Endothelial cell of umbilical vein (primary cell): ENCODE results near the gene POFUT2. TPM values are rescaled to one million over a fixed set of nuclear protein-coding genes. Genes with fewer than 3 reads are reported as not detected.

Source experiments
- BruUV-seq: library from RNA; stranded (reverse); fragments of 400-500 nt; replicated peaks from 2 replicates; lab custom pipeline; 2021; lab: Mats Ljungman, UMichigan
- CTCF ChIA-PET: fragments of 300-600, 350-600 bp; sonication (Branson Sonifier 250); formaldehyde crosslinking; loops from one replicate; lab custom pipeline; 2021; ENCODE audit warnings: antibody characterized with exemption, inconsistent platforms; lab: Charles Lee
- POLR2A ChIA-PET: fragments of 300-600, 350-600 bp; sonication (Branson Sonifier 250); formaldehyde crosslinking; loops from one replicate; lab custom pipeline; 2021; ENCODE audit warnings: antibody characterized with exemption, inconsistent platforms; lab: Charles Lee
- DNase-seq: peaks from one replicate; pipeline ENCODE4 v3.0.0-alpha.2; 2011; ENCODE audit warnings: low read depth, low spot score
- FAIRE-seq: peaks from 2 replicates; lab custom pipeline; 2011; peaks lifted over from hg19 to GRCh38; lab: Jason Lieb, UNC
- H2AFZ ChIP-seq: 2 replicates; pipeline ENCODE4 v1.6.0; 2012; ENCODE audit warnings: low read depth, low read length, control low read depth, inconsistent platforms
- H3K27ac ChIP-seq: 2 replicates; pipeline ENCODE4 v1.5.1; 2011; ENCODE audit warnings: low read depth, mild to moderate bottlenecking, control low read depth, low read length, moderate library complexity; ENCODE audit not compliant: insufficient read depth
- H3K27me3 ChIP-seq, 2 experiments: 2 replicates each; pipeline versions ENCODE4 v1.6.0 to v1.6.1; 2011; ENCODE audit warnings: low read length in 2 of 2, mixed read lengths in 1 of 2; ENCODE audit not compliant: control insufficient read depth in 2 of 2, insufficient read depth in 2 of 2
- H3K36me3 ChIP-seq, 2 experiments: 2 replicates in 1 of 2; 3 replicates in 1 of 2; pipeline ENCODE4 v1.5.1; 2011; ENCODE audit warnings: low read length in 2 of 2, mild to moderate bottlenecking in 1 of 2, moderate library complexity in 1 of 2; ENCODE audit not compliant: control insufficient read depth in 2 of 2, insufficient read depth in 2 of 2; ENCODE audit errors: extremely low read depth in 1 of 2
- H3K4me1 ChIP-seq: 3 replicates; pipeline ENCODE4 v1.5.1; 2011; ENCODE audit warnings: mild to moderate bottlenecking, low read length; ENCODE audit not compliant: control insufficient read depth, insufficient read depth; ENCODE audit errors: extremely low read depth
- H3K4me2 ChIP-seq: 2 replicates; pipeline ENCODE4 v1.6.1; 2011; ENCODE audit warnings: low read length, control low read depth, mixed read lengths; ENCODE audit not compliant: insufficient read depth
- H3K4me3 ChIP-seq, 3 experiments: fragments of 200-600 bp in 1 of 3; sonication (generic), shearing (Covaris generic) in 1 of 3; replicated peaks in 1 of 3; 2 replicates each; pipeline ENCODE4 v1.5.1; 2011 to 2016; ENCODE audit warnings: control low read depth in 3 of 3, low read length in 3 of 3, mild to moderate bottlenecking in 2 of 3, inconsistent platforms in 1 of 3, low read depth in 1 of 3, moderate library complexity in 1 of 3; ENCODE audit not compliant: insufficient read depth in 1 of 3
- H3K79me2 ChIP-seq: 2 replicates; pipeline ENCODE4 v1.6.0; 2012; ENCODE audit warnings: low read length, inconsistent platforms; ENCODE audit not compliant: control insufficient read depth, insufficient read depth
- H3K9ac ChIP-seq: replicated peaks from 2 replicates; pipeline ENCODE3; 2011; ENCODE audit warnings: low read length, control low read depth; ENCODE audit not compliant: insufficient read depth; ENCODE audit errors: extremely low read depth
- H3K9me1 ChIP-seq: replicated peaks from 3 replicates; pipeline ENCODE4 v1.6.0; 2011; ENCODE audit warnings: mild to moderate bottlenecking, low read length; ENCODE audit not compliant: control insufficient read depth, insufficient read depth; ENCODE audit errors: extremely low read depth
- H3K9me3 ChIP-seq: replicated peaks from 2 replicates; pipeline ENCODE4 v1.5.1; 2012; ENCODE audit warnings: low read length, inconsistent platforms; ENCODE audit not compliant: control insufficient read depth, insufficient read depth
- H4K20me1 ChIP-seq: replicated peaks from 2 replicates; pipeline ENCODE3; 2011; ENCODE audit warnings: mild to moderate bottlenecking, low read length; ENCODE audit not compliant: control insufficient read depth, insufficient read depth; ENCODE audit errors: extremely low read depth
- EZH2 ChIP-seq: IDR thresholded peaks from 2 replicates; pipeline ENCODE4 v1.6.1; 2012; ENCODE audit warnings: borderline replicate concordance, low read depth, mild to moderate bottlenecking, moderate library complexity, low read length, inconsistent platforms; ENCODE audit not compliant: severe bottlenecking
- FOS ChIP-seq: IDR thresholded peaks from 2 replicates; pipeline ENCODE4 v1.6.1; 2011; ENCODE audit warnings: mild to moderate bottlenecking, low read length, moderate library complexity, borderline replicate concordance; ENCODE audit not compliant: insufficient read depth
- GATA2 ChIP-seq: IDR thresholded peaks from 2 replicates; pipeline ENCODE4 v1.7.0; 2011; ENCODE audit warnings: low read depth, mild to moderate bottlenecking, moderate library complexity, mixed read lengths, low read length; ENCODE audit not compliant: insufficient read length, insufficient read depth
- JUN ChIP-seq: IDR thresholded peaks from 2 replicates; pipeline ENCODE4 v1.6.1; 2011; ENCODE audit warnings: borderline replicate concordance, low read depth; ENCODE audit not compliant: insufficient read length, insufficient read depth
- MAX ChIP-seq: IDR thresholded peaks from 2 replicates; pipeline ENCODE4 v1.6.1; 2011; ENCODE audit not compliant: insufficient read depth, insufficient read length
- MYC ChIP-seq: IDR thresholded peaks from one replicate; pipeline ENCODE4 v1.6.1; 2011; ENCODE audit warnings: mild to moderate bottlenecking, low read depth, low read length
- POLR2A ChIP-seq: IDR thresholded peaks from 2 replicates; pipeline ENCODE4 v1.6.1; 2012; ENCODE audit warnings: low read depth, mild to moderate bottlenecking, control low read depth, low read length
- POLR2AphosphoS5 ChIP-seq: IDR thresholded peaks from 2 replicates; pipeline ENCODE4 v1.6.1; 2012; ENCODE audit warnings: low read depth, mild to moderate bottlenecking, control low read depth, low read length, moderate library complexity; ENCODE audit not compliant: insufficient read depth
- dilution Hi-C: fragments of 300-500 bp; cut with MboI; formaldehyde crosslinking; loops from one replicate; pipeline ENCODE4 v1.15.0; 2019; ENCODE audit warnings: low sequenced_read_pairs; ENCODE audit not compliant: extremely low pct_ligation_motif_present
- intact Hi-C: fragments of 100-400 bp; cut with micrococcal nuclease; formaldehyde crosslinking; loops from one replicate; pipeline ENCODE4 v1.10.0; 2022
- polyA plus RNA-seq, 4 experiments: library from polyadenylated mRNA; depleted of rRNA in 3 of 4; stranded (reverse) in 3 of 4; unstranded in 1 of 4; fragments of >200 nt; gene quantifications; 2 replicates each; pipeline versions ENCODE4 v1.2.1 to v1.2.3, GENCODE V29; 2011 to 2012; ENCODE audit warnings: missing spikeins in 1 of 4
- total RNA-seq: library from RNA; stranded (reverse); gene quantifications from 2 replicates; pipeline ENCODE4 v1.2.3, GENCODE V29; 2021
- TF ChIP-seq, protein P1 (sequence below), 2 donors: IDR thresholded peaks; 1 replicate in 1 of 2; 2 replicates in 1 of 2; pipeline ENCODE4 v1.5.1; 2011; ENCODE audit warnings: low read length in 2 of 2, mild to moderate bottlenecking in 2 of 2, moderate library complexity in 2 of 2, control low read depth in 1 of 2, inconsistent platforms in 1 of 2, low read depth in 1 of 2; ENCODE audit not compliant: insufficient read depth in 1 of 2; ENCODE audit errors: extremely low read depth in 1 of 2

The POFUT2 gene
- total and polyA plus RNA-seq, 2 donors (not counting 3 experiments of a cell fraction or from before 2014, with no cell fraction given) = 30.7 to 47.5 TPM

DNA sequence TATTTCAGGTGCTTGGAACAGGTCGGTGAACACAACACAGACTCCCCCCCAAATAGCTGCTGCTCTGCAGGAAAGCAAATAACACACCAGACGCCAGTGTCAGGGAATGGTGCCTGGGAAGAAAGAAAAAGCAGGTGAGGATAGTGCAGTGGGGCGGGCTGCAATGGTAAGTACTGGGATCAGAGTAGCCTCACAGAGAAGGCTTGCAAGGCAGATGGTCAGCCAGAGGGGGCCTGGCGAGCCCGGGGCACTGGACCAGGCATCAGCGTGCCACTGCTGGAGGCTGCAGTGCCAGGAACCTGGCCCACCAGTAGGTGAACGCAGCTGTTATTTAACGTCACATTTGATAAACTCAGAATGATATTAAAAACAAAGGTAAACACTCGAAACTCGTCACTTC is 60.0 kb downstream of the POFUT2 start:
- BruUV-seq = no TSS peak
- H3K4me3 ChIP-seq = no peak overlapping the region
- POLR2A ChIA-PET = no interaction called here

More for the DNA sequence above, 60.0 kb downstream of the POFUT2 start:
- no peak overlapping the region for H3K9ac ChIP-seq
- dilution Hi-C loops = no loop called here
- CTCF ChIA-PET = interaction anchor here (0.9 to 1.3 kb wide), 4 partner anchors 21 to 89 kb away, joined by 3 to 6 read pairs (median 4); partner anchors contain the start of gene POFUT2
- H3K4me2 ChIP-seq = no peak overlapping the region
- no peaks in the 10 kb centered on the region for H3K79me2 ChIP-seq
- H3K27ac ChIP-seq = no peak overlapping the region
- no peak for DNase-seq
- no peaks in the 10 kb centered on the region for H3K9me1 ChIP-seq
- no peak overlapping the region for H2AFZ ChIP-seq
- TF ChIP-seq EZH2 (no peak), POLR2A (no peak), GATA2 (no peak), MAX (no peak), MYC (no peak), POLR2AphosphoS5 (no peak), FOS (no peak), JUN (no peak)
- TF ChIP-seq, protein P1, sequence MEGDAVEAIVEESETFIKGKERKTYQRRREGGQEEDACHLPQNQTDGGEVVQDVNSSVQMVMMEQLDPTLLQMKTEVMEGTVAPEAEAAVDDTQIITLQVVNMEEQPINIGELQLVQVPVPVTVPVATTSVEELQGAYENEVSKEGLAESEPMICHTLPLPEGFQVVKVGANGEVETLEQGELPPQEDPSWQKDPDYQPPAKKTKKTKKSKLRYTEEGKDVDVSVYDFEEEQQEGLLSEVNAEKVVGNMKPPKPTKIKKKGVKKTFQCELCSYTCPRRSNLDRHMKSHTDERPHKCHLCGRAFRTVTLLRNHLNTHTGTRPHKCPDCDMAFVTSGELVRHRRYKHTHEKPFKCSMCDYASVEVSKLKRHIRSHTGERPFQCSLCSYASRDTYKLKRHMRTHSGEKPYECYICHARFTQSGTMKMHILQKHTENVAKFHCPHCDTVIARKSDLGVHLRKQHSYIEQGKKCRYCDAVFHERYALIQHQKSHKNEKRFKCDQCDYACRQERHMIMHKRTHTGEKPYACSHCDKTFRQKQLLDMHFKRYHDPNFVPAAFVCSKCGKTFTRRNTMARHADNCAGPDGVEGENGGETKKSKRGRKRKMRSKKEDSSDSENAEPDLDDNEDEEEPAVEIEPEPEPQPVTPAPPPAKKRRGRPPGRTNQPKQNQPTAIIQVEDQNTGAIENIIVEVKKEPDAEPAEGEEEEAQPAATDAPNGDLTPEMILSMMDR (IDR thresholded peaks at IDR 0.05; ENCODE audit: extremely low read depth in 1 of 2, insufficient read depth in 1 of 2, low read depth in 1 of 2, low read length in 2 of 2) = no peak
- no peaks in the 10 kb centered on the region for H4K20me1 ChIP-seq
- FAIRE-seq = no peak
- H3K9me3 ChIP-seq = no peaks in the 10 kb centered on the region
- no peaks in the 10 kb centered on the region for H3K4me1 ChIP-seq
- H3K27me3 ChIP-seq = peaks cover 2 to 3% of the 10 kb centered on the region in 2 experiments
- peaks cover 0 to 7% of the 10 kb centered on the region in 2 experiments for H3K36me3 ChIP-seq
- intact Hi-C loops = no loop called here
